CD4-positive, alpha-beta T cell (primary cell): ENCODE results near the gene CAP2. TPM values are rescaled to one million over a fixed set of nuclear protein-coding genes. Genes with fewer than 3 reads are reported as not detected.

Experiments
- ATAC-seq: fragments of 200-7000 bp; cut with Tn5 transposase; one replicate; pipeline ENCODE4 v1.10.0; 2022; ENCODE audit warnings: mild to moderate bottlenecking; ENCODE audit not compliant: poor library complexity
- CTCF ChIA-PET: fragments of 350-600 bp; sonication (Branson Sonifier 250); formaldehyde crosslinking; loops from one replicate; lab custom pipeline; 2021; ENCODE audit warnings: antibody characterized with exemption, inconsistent platforms; lab: Charles Lee
- POLR2A ChIA-PET: fragments of 350-600 bp; sonication (Branson Sonifier 250); formaldehyde crosslinking; loops from one replicate; lab custom pipeline; 2021; ENCODE audit warnings: antibody characterized with exemption, inconsistent platforms; lab: Charles Lee
- DNase-seq, 14 experiments: peaks; one replicate each; pipeline ENCODE4 v3.0.0-alpha.2; 2013 to 2020; ENCODE audit warnings: mixed read lengths in 2 of 14
- H3K27ac ChIP-seq, 2 donors: one replicate each; pipeline versions ENCODE4 v1.5.1 to v1.7.0; 2013; ENCODE audit warnings: low read length in 2 of 2, low read depth in 1 of 2, mild to moderate bottlenecking in 1 of 2
- H3K27me3 ChIP-seq, 2 experiments: 1 replicate in 1 of 2; 2 replicates in 1 of 2; pipeline versions ENCODE4 v1.6.1 to v1.7.0; 2013; ENCODE audit warnings: low read length in 2 of 2, control low read depth in 1 of 2, mild to moderate bottlenecking in 1 of 2, moderate library complexity in 1 of 2; ENCODE audit not compliant: insufficient read depth in 2 of 2, control insufficient read depth in 1 of 2
- H3K36me3 ChIP-seq: one replicate; pipeline ENCODE4 v1.6.1; 2013; ENCODE audit warnings: low read length, control low read depth; ENCODE audit not compliant: insufficient read depth
- H3K4me1 ChIP-seq: one replicate; pipeline ENCODE4 v1.6.1; 2013; ENCODE audit warnings: low read length, control low read depth; ENCODE audit not compliant: insufficient read depth
- H3K4me3 ChIP-seq: one replicate; pipeline ENCODE4 v1.5.1; 2013; ENCODE audit warnings: mild to moderate bottlenecking, low read length, moderate library complexity
- H3K9me3 ChIP-seq, 2 experiments: 1 replicate in 1 of 2; 2 replicates in 1 of 2; pipeline versions ENCODE4 v1.6.1 to v1.7.0; 2013; ENCODE audit warnings: low read length in 2 of 2, mild to moderate bottlenecking in 2 of 2, control low read depth in 1 of 2, moderate library complexity in 1 of 2; ENCODE audit not compliant: control insufficient read depth in 1 of 2, insufficient read depth in 1 of 2
- H3K27ac Mint-ChIP-seq: one replicate; pipeline ENCODE4 v1.8.0; 2020; ENCODE audit warnings: mixed read lengths
- H3K27me3 Mint-ChIP-seq: one replicate; pipeline ENCODE4 v1.8.0; 2021; ENCODE audit warnings: mixed read lengths
- H3K36me3 Mint-ChIP-seq: one replicate; pipeline ENCODE4 v1.8.0; 2021; ENCODE audit warnings: low read depth, mixed read lengths
- H3K4me1 Mint-ChIP-seq: one replicate; pipeline ENCODE4 v1.8.0; 2021; ENCODE audit warnings: low read depth, mixed read lengths
- H3K4me3 Mint-ChIP-seq: one replicate; pipeline ENCODE4 v1.8.0; 2020; ENCODE audit warnings: mild to moderate bottlenecking, mixed read lengths
- H3K9me3 Mint-ChIP-seq: one replicate; pipeline ENCODE4 v1.8.0; 2020; ENCODE audit warnings: mixed read lengths
- intact Hi-C, 2 experiments: fragments of 100-400 bp; cut with DNase I in 1 of 2; cut with micrococcal nuclease in 1 of 2; formaldehyde crosslinking; loops; one replicate each; pipeline versions ENCODE4 v1.15.1 to v1.9.0; 2023 to 2025; cut with DNase I, micrococcal nuclease
- total RNA-seq, 174 experiments: library from RNA in 2 of 174; stranded (reverse) in 2 of 174; gene quantifications; one replicate each; pipeline ENCODE4 v1.2.3 and lab custom pipeline; 2021 to 2026
- TF ChIP-seq, protein P1 (sequence below): fragments of 200-600 bp; IDR thresholded peaks from one replicate; pipeline ENCODE4 v1.8.0; 2022; ENCODE audit warnings: antibody characterized with exemption, mild to moderate bottlenecking

Gene CAP2
- total RNA-seq, 2 experiments from 2014 or later: not detected

DNA sequence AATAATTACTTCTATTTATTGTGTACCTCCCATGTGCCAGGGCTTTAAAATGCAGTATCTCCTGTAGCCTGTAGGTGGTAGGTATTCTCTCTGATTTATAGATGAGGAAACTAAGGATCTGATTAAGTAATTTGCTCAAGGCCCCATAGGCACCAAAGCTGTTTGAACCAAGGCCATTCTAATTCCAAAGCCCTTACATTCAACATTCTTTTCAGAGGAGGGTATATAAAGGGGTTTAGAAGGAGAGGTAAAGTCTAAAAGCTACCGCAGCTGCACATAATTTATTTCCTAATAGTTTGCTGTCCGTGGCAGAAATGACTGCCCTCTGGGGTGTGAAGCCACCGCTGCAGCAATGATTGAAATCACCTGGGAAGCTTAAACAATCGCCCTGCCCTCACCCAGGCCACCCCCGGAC lies 111.7 kb downstream of the CAP2 start:
- H3K9me3 ChIP-seq: no peaks in the 10 kb centered on the region
- no peak for ATAC-seq
- no peak overlapping the region for H3K27ac ChIP-seq
- H3K4me3 ChIP-seq: no peak overlapping the region
- POLR2A ChIA-PET: no interaction called here
- intact Hi-C loops: no loop called here
- H3K27ac Mint-ChIP-seq: no peak overlapping the region
- H3K4me1 ChIP-seq: no peaks in the 10 kb centered on the region
- H3K36me3 ChIP-seq: no peaks in the 10 kb centered on the region
- H3K4me1 Mint-ChIP-seq: no peaks in the 10 kb centered on the region
- CTCF ChIA-PET: no interaction called here
- H3K9me3 Mint-ChIP-seq: no peaks in the 10 kb centered on the region
- peaks cover 6% of the 10 kb centered on the region for H3K27me3 Mint-ChIP-seq
- H3K4me3 Mint-ChIP-seq: no peak overlapping the region
- no peak for DNase-seq
- TF ChIP-seq, protein P1, sequence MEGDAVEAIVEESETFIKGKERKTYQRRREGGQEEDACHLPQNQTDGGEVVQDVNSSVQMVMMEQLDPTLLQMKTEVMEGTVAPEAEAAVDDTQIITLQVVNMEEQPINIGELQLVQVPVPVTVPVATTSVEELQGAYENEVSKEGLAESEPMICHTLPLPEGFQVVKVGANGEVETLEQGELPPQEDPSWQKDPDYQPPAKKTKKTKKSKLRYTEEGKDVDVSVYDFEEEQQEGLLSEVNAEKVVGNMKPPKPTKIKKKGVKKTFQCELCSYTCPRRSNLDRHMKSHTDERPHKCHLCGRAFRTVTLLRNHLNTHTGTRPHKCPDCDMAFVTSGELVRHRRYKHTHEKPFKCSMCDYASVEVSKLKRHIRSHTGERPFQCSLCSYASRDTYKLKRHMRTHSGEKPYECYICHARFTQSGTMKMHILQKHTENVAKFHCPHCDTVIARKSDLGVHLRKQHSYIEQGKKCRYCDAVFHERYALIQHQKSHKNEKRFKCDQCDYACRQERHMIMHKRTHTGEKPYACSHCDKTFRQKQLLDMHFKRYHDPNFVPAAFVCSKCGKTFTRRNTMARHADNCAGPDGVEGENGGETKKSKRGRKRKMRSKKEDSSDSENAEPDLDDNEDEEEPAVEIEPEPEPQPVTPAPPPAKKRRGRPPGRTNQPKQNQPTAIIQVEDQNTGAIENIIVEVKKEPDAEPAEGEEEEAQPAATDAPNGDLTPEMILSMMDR: peak; percentile 15
- H3K27me3 ChIP-seq: no peaks in the 10 kb centered on the region
- no peaks in the 10 kb centered on the region for H3K36me3 Mint-ChIP-seq

DNA sequence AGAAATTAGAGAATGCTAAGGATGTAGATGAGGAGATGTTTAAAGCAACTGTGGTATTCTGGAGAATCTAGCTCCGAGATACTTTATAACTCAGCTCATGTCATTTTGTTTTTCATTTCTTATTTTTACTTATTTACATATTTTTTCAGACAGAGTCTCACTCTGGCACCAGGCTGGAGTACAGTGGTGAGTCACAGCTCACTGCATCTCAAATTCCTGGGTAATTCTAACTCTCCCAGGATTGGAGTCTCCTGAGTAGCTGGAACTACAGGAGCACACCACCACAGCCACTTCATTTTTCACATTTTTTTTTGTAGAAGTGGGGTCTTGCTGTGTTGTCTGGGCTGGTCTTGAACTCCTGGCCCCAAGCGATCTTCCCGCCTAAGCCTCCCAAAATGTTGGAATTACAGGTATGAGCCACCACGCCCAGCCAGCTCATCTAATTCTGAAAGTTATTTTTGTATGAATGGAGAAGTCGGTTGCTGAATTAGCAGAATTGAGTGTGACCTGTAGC lies 112.4 kb downstream of the CAP2 start:
- POLR2A ChIA-PET: no interaction called here
- peaks cover 6% of the 10 kb centered on the region for H3K27me3 Mint-ChIP-seq
- intact Hi-C loops: no loop called here
- Histone ChIP-seq H3K27me3 (no peaks in the 10 kb centered on the region), H3K27ac (no peak overlapping the region), H3K4me1 (no peaks in the 10 kb centered on the region), H3K9me3 (no peaks in the 10 kb centered on the region), H3K36me3 (no peaks in the 10 kb centered on the region), H3K4me3 (no peak overlapping the region)
- CTCF ChIA-PET: no interaction called here
- no peaks in the 10 kb centered on the region for H3K36me3 Mint-ChIP-seq
- no peak for DNase-seq
- no peaks in the 10 kb centered on the region for H3K4me1 Mint-ChIP-seq
- ATAC-seq: no peak
- TF ChIP-seq, protein P1: no peak
- no peak overlapping the region for H3K27ac Mint-ChIP-seq
- no peak overlapping the region for H3K4me3 Mint-ChIP-seq
- H3K9me3 Mint-ChIP-seq: no peaks in the 10 kb centered on the region

DNA sequence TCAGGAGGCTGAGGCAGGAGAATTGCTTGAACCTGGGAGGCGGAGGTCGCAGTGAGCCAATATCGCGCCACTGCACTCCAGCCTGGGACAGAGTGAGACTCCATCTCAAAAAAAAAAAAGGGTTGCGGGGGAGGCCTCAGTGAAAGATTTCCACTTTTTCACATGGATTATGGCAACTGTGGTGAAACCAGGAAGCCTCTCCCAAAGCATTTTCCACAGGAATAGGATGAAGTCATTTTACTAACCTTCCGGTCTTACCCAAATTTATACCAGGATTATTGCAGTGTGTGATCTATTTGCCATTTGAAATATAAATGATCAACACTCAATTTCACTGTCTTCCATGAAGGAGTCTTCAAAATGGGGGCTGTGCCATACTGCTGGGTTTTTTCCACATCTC lies 113.1 kb downstream of the CAP2 start:
- H3K27me3 ChIP-seq: no peaks in the 10 kb centered on the region
- Mint-ChIP-seq H3K27me3 (peaks cover 6% of the 10 kb centered on the region), H3K4me3 (no peak overlapping the region), H3K27ac (no peak overlapping the region), H3K4me1 (no peaks in the 10 kb centered on the region), H3K9me3 (no peaks in the 10 kb centered on the region), H3K36me3 (no peaks in the 10 kb centered on the region)
- H3K4me3 ChIP-seq: no peak overlapping the region
- no peaks in the 10 kb centered on the region for H3K9me3 ChIP-seq
- ChIA-PET POLR2A (no interaction called here), CTCF (no interaction called here)
- ATAC-seq (no peak), DNase-seq (no peak)
- intact Hi-C loops: no loop called here
- H3K27ac ChIP-seq: no peak overlapping the region
- no peaks in the 10 kb centered on the region for H3K4me1 ChIP-seq
- no peaks in the 10 kb centered on the region for H3K36me3 ChIP-seq
- TF ChIP-seq, protein P1: no peak
